GM12878 (cell line): ENCODE measurements around the gene TNXB. TPM values are rescaled to one million over a fixed set of nuclear protein-coding genes. Genes with fewer than 3 reads are reported as not detected.

Experiments used
- ATF3 ChIP-seq: IDR thresholded peaks from 2 replicates; pipeline ENCODE4 v1.6.1; 2011; ENCODE audit warnings: low read depth, mild to moderate bottlenecking, low read length, moderate library complexity, borderline replicate concordance; ENCODE audit errors: extremely low read depth
- ATF7 ChIP-seq: fragments of 450-650 bp; IDR thresholded peaks from 2 replicates; pipeline ENCODE4 v1.6.1; 2016; ENCODE audit warnings: low read depth, mild to moderate bottlenecking
- EGR1 ChIP-seq, 2 experiments: IDR thresholded peaks; 1 replicate in 1 of 2; 2 replicates in 1 of 2; pipeline ENCODE4 v1.6.1; 2011 to 2012; ENCODE audit warnings: low read depth in 2 of 2, low read length in 2 of 2, borderline replicate concordance in 1 of 2, mild to moderate bottlenecking in 1 of 2, moderate library complexity in 1 of 2
- LARP7 ChIP-seq: fragments of 450-650 bp; IDR thresholded peaks from 2 replicates; pipeline ENCODE4 v1.6.1; 2017; ENCODE audit warnings: mild to moderate bottlenecking
- MEF2B ChIP-seq: fragments of 450-650 bp; IDR thresholded peaks from 2 replicates; pipeline ENCODE4 v1.6.1; 2018; ENCODE audit warnings: mild to moderate bottlenecking, moderate library complexity; ENCODE audit not compliant: partially characterized antibody, poor library complexity, severe bottlenecking
- NFYA ChIP-seq: IDR thresholded peaks from 2 replicates; pipeline ENCODE4 v1.6.1; 2011; ENCODE audit warnings: low read depth, mild to moderate bottlenecking, low read length, improper control_type of control experiment, borderline replicate concordance
- NR2C1 ChIP-seq: fragments of 450-650 bp; IDR thresholded peaks from 2 replicates; pipeline ENCODE4 v1.6.1; 2017; ENCODE audit warnings: antibody characterized with exemption, mild to moderate bottlenecking, moderate library complexity
- NR2F1 ChIP-seq: fragments of 450-650 bp; conservative IDR thresholded peaks from 2 replicates; pipeline ENCODE4 v1.6.1; 2017; ENCODE audit warnings: mild to moderate bottlenecking
- NRF1 ChIP-seq: conservative IDR thresholded peaks from 2 replicates; pipeline ENCODE4 v1.6.1; 2011; ENCODE audit warnings: mild to moderate bottlenecking, low read depth, low read length, improper control_type of control experiment
- PKNOX1 ChIP-seq: fragments of 450-650 bp; IDR thresholded peaks from 2 replicates; pipeline ENCODE4 v1.6.1; 2016; ENCODE audit warnings: mild to moderate bottlenecking
- POLR2AphosphoS2 ChIP-seq: IDR thresholded peaks from 2 replicates; pipeline ENCODE4 v1.6.1; 2011; ENCODE audit warnings: low read depth, mild to moderate bottlenecking, low read length, improper control_type of control experiment, moderate library complexity
- RUNX3 ChIP-seq: IDR thresholded peaks from 2 replicates; pipeline ENCODE4 v1.6.1; 2012; ENCODE audit warnings: low read length, inconsistent platforms
- SIX5 ChIP-seq: IDR thresholded peaks from 2 replicates; pipeline ENCODE4 v1.6.1; 2011; ENCODE audit warnings: mild to moderate bottlenecking, low read depth, low read length, moderate library complexity; ENCODE audit not compliant: severe bottlenecking
- SRF ChIP-seq, 2 experiments: IDR thresholded peaks; 2 replicates each; pipeline ENCODE4 v1.6.1; 2011; ENCODE audit warnings: low read depth in 2 of 2, low read length in 2 of 2, mild to moderate bottlenecking in 1 of 2, moderate library complexity in 1 of 2
- TARDBP ChIP-seq: IDR thresholded peaks from 2 replicates; pipeline ENCODE4 v1.6.1; 2016; ENCODE audit warnings: borderline replicate concordance
- WRNIP1 ChIP-seq: IDR thresholded peaks from 2 replicates; pipeline ENCODE4 v1.6.1; 2011; ENCODE audit warnings: low read depth, low read length, improper control_type of control experiment, borderline replicate concordance
- ZBED1 ChIP-seq: IDR thresholded peaks from 2 replicates; pipeline ENCODE4 v1.6.1; 2016; ENCODE audit warnings: borderline replicate concordance
- ZBTB33 ChIP-seq: fragments of 450-650 bp; IDR thresholded peaks from 2 replicates; pipeline ENCODE4 v1.6.1; 2017; ENCODE audit warnings: mild to moderate bottlenecking
- ZBTB4 ChIP-seq: fragments of 450-650 bp; formaldehyde crosslinking; IDR thresholded peaks from 2 replicates; pipeline ENCODE4 v1.4.0; 2022; ENCODE audit warnings: mild to moderate bottlenecking, moderate library complexity
- polyA plus RNA-seq, 11 experiments: library from polyadenylated mRNA; depleted of rRNA in 4 of 11; unstranded in 6 of 11; stranded (reverse) in 5 of 11; fragments of >200 nt; fragmentation: Nextera tagmentation in 4 of 11; fragmentation: Illumina TruSeq in 1 of 11; extraction: Ambion mirVana in 4 of 11; extraction: Trizol in 1 of 11; gene quantifications; 1 replicate in 1 of 11; 2 replicates in 10 of 11; pipeline versions ENCODE4 v1.2.1 to v1.2.3, GENCODE V29; 2011 to 2016; ENCODE audit warnings: inconsistent platforms in 2 of 11, missing spikeins in 2 of 11, low read depth in 1 of 11
- total RNA-seq, 4 experiments: library from RNA; depleted of rRNA in 3 of 4; stranded (reverse); fragments of >200 nt in 3 of 4; fragmentation: Illumina TruSeq in 1 of 4; extraction: Trizol in 1 of 4; gene quantifications; 2 replicates each; pipeline versions ENCODE4 v1.2.1 to v1.2.3, GENCODE V29; 2013 to 2021
- TF ChIP-seq, protein P1 (sequence below): fragments of 450-650 bp; IDR thresholded peaks from 2 replicates; pipeline ENCODE4 v1.6.1; 2014; ENCODE audit warnings: mild to moderate bottlenecking
- TF ChIP-seq, protein P2 (sequence below): IDR thresholded peaks from 2 replicates; pipeline ENCODE4 v1.6.1; 2011; ENCODE audit warnings: low read depth, low read length, improper control_type of control experiment, borderline replicate concordance

Gene TNXB
- total and polyA plus RNA-seq, 10 of the 15 experiments (the other 5 are each of a cell fraction or from before 2014, with no cell fraction given) = 0.03 to 2.5 (median 0.68) TPM; not detected in 2

DNA sequence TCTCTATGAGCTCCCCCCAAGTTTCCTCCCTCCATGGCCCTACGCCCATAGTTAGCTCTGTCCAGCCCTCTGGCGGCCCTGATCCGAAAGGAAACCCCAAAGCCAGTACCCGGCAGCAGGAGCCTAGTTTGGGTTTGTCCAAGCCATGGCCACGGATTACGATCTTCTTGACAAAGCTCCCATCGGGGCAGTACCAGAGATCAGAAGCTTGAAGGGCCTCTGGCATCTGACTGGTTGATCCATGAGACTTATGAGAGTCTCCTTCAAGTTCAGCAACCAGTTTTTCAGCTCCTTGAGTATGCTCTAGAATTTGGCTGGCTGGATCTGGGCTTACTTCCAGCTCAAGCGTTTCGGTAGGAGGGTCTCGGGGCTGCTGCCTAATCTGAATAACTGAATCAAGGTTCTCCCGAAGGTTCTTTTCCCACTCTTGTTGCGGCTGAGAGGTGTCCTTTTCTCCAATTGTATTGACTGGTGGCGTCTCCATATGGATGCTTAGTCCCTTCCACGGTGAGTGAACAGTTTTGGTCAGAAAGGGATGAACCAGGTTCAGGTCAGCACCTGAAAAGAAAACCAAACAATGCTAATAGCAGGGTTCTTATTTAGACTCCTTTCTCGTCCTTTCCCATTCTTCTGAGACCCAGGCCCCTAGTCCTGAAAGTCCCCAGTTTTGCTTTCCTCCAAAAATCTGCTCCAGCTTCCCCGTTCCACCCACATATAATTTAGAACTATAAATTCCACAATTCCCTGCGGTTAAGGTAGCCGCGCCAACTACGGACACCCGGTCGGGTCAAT is 20.4 kb upstream of the TNXB start (continued):
- TF ChIP-seq LARP7 (0 out of 2 replicates have a peak, but pooled peaks have one; percentile 36), MEF2B (no peak), ZBTB4 (no peak), PKNOX1 (no peak), EGR1 (IDR thresholded peaks at IDR 0.05; ENCODE audit: borderline replicate concordance in 1 of 2, low read depth in 2 of 2, low read length in 2 of 2) (peak in 1 of 2 experiments; percentile 29; a peak in 1 of 3 replicates), ATF3 (no peak), SRF (IDR thresholded peaks at IDR 0.05; ENCODE audit: low read depth in 2 of 2, low read length in 2 of 2) (no peak), ZBED1 (no peak), NFYA (no peak), POLR2AphosphoS2 (no peak), WRNIP1 (no peak), ZBTB33 (no peak), TARDBP (no peak), NR2F1 (no peak), ATF7 (no peak), RUNX3 (peak; percentile 92), NRF1 (no peak), SIX5 (peak; percentile 71), NR2C1 (no peak)
- TF ChIP-seq, protein P1, sequence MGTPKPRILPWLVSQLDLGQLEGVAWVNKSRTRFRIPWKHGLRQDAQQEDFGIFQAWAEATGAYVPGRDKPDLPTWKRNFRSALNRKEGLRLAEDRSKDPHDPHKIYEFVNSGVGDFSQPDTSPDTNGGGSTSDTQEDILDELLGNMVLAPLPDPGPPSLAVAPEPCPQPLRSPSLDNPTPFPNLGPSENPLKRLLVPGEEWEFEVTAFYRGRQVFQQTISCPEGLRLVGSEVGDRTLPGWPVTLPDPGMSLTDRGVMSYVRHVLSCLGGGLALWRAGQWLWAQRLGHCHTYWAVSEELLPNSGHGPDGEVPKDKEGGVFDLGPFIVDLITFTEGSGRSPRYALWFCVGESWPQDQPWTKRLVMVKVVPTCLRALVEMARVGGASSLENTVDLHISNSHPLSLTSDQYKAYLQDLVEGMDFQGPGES = no peak
- TF ChIP-seq, protein P2, sequence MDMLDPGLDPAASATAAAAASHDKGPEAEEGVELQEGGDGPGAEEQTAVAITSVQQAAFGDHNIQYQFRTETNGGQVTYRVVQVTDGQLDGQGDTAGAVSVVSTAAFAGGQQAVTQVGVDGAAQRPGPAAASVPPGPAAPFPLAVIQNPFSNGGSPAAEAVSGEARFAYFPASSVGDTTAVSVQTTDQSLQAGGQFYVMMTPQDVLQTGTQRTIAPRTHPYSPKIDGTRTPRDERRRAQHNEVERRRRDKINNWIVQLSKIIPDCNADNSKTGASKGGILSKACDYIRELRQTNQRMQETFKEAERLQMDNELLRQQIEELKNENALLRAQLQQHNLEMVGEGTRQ = no peak
